HEK293 (cell line): ENCODE data around the gene CASP14.
A peak's percentile ranks its signal among the peaks of the same experiment; 100 is the strongest.

ENCODE experiments used
- CTCF ChIA-PET: fragments of 350-600 bp; formaldehyde crosslinking; extraction: SDS; loops from one replicate; lab custom pipeline; 2021; ENCODE audit warnings: antibody characterized with exemption; lab: Yijun Ruan, JAX
- POLR2A ChIA-PET: fragments of 300-600 bp; formaldehyde crosslinking; extraction: SDS; loops from one replicate; lab custom pipeline; 2020; ENCODE audit warnings: antibody characterized with exemption, inconsistent platforms; lab: Yijun Ruan, JAX
- H3K27ac ChIP-seq: fragments of 200-500 bp; sonication (Bioruptor generic); 2 replicates; pipeline ENCODE4 v1.5.1; 2014; ENCODE audit warnings: low read depth, low read length, control low read depth, inconsistent platforms; ENCODE audit errors: extremely low read depth
- H3K36me3 ChIP-seq, 2 experiments: fragments of 200-500 bp in 1 of 2; sonication (Bioruptor generic) in 1 of 2; 1 replicate in 1 of 2; 2 replicates in 1 of 2; pipeline ENCODE4 v1.5.1; 2014 to 2017; ENCODE audit warnings: inconsistent platforms in 2 of 2, low read length in 2 of 2; ENCODE audit not compliant: control insufficient read depth in 2 of 2, insufficient read depth in 1 of 2
- H3K4me1 ChIP-seq: fragments of 200-500 bp; sonication (Bioruptor generic); 2 replicates; pipeline ENCODE4 v1.5.1; 2014; ENCODE audit warnings: mild to moderate bottlenecking, low read length, inconsistent platforms; ENCODE audit not compliant: control insufficient read depth, insufficient read depth
- H3K4me3 ChIP-seq: 2 replicates; pipeline ENCODE4 v1.5.1; 2011; ENCODE audit warnings: low read depth, mild to moderate bottlenecking, control low read depth, low read length, moderate library complexity
- H3K9me3 ChIP-seq: fragments of 200-500 bp; sonication (Bioruptor generic); 2 replicates; pipeline ENCODE4 v1.5.1; 2014; ENCODE audit warnings: low read depth, low read length, inconsistent platforms; ENCODE audit not compliant: control insufficient read depth, insufficient read depth
- KLF16 ChIP-seq: fragments of 450-650 bp; formaldehyde crosslinking; IDR thresholded peaks from 2 replicates; pipeline ENCODE4 v1.5.1; 2017; ENCODE audit warnings: missing biosample characterization, missing genetic modification characterization
- KLF7 ChIP-seq: fragments of 450-650 bp; formaldehyde crosslinking; IDR thresholded peaks from 2 replicates; pipeline ENCODE4 v1.5.1; 2016; ENCODE audit warnings: missing biosample characterization, missing genetic modification characterization, borderline replicate concordance
- MYNN ChIP-seq: fragments of 450-650 bp; formaldehyde crosslinking; IDR thresholded peaks from 2 replicates; pipeline ENCODE4 v1.5.1; 2016; ENCODE audit warnings: missing biosample characterization, missing genetic modification characterization, borderline replicate concordance
- PRDM1 ChIP-seq: fragments of 450-650 bp; formaldehyde crosslinking; IDR thresholded peaks from 2 replicates; pipeline ENCODE4; 2016; ENCODE audit warnings: missing biosample characterization, missing genetic modification characterization
- ZBTB48 ChIP-seq: fragments of 450-650 bp; formaldehyde crosslinking; IDR thresholded peaks from 2 replicates; pipeline ENCODE4 v1.5.1; 2016; ENCODE audit warnings: missing biosample characterization, missing genetic modification characterization
- ZNF184 ChIP-seq: fragments of 450-650 bp; IDR thresholded peaks from 2 replicates; pipeline ENCODE4 v1.5.1; 2018; ENCODE audit warnings: missing biosample characterization, mild to moderate bottlenecking, missing genetic modification characterization
- ZNF2 ChIP-seq: fragments of 450-650 bp; formaldehyde crosslinking; IDR thresholded peaks from 2 replicates; pipeline ENCODE4 v1.5.1; 2016; ENCODE audit warnings: missing biosample characterization, missing genetic modification characterization
- ZNF366 ChIP-seq: fragments of 450-650 bp; formaldehyde crosslinking; conservative IDR thresholded peaks from 2 replicates; pipeline ENCODE4 v1.5.1; 2016; ENCODE audit warnings: missing biosample characterization, missing genetic modification characterization
- ZNF37A ChIP-seq: fragments of 450-650 bp; IDR thresholded peaks from 2 replicates; pipeline ENCODE4 v1.5.1; 2018; ENCODE audit warnings: missing biosample characterization, missing genetic modification characterization
- ZNF391 ChIP-seq: fragments of 450-650 bp; formaldehyde crosslinking; IDR thresholded peaks from 2 replicates; pipeline ENCODE4 v1.5.1; 2016; ENCODE audit warnings: low read depth, missing biosample characterization, missing genetic modification characterization, borderline replicate concordance
- ZNF416 ChIP-seq: fragments of 450-650 bp; formaldehyde crosslinking; IDR thresholded peaks from 2 replicates; pipeline ENCODE4 v1.5.1; 2016; ENCODE audit warnings: missing biosample characterization, missing genetic modification characterization
- ZNF501 ChIP-seq: fragments of 450-650 bp; formaldehyde crosslinking; IDR thresholded peaks from 2 replicates; pipeline ENCODE4 v1.5.1; 2016; ENCODE audit warnings: missing biosample characterization, missing genetic modification characterization
- ZNF521 ChIP-seq: fragments of 450-650 bp; formaldehyde crosslinking; IDR thresholded peaks from 2 replicates; pipeline ENCODE4 v1.5.1; 2017; ENCODE audit warnings: missing biosample characterization, mild to moderate bottlenecking, missing genetic modification characterization
- ZNF530 ChIP-seq: fragments of 450-650 bp; formaldehyde crosslinking; IDR thresholded peaks from 2 replicates; pipeline ENCODE4 v1.5.1; 2016; ENCODE audit warnings: low read depth, missing biosample characterization, missing genetic modification characterization
- ZNF610 ChIP-seq: fragments of 450-650 bp; formaldehyde crosslinking; IDR thresholded peaks from 2 replicates; pipeline ENCODE4 v1.5.1; 2016; ENCODE audit warnings: missing biosample characterization, missing genetic modification characterization, borderline replicate concordance
- ZNF660 ChIP-seq: fragments of 450-650 bp; IDR thresholded peaks from 2 replicates; pipeline ENCODE4 v1.5.1; 2018; ENCODE audit warnings: missing biosample characterization, mild to moderate bottlenecking, missing genetic modification characterization
- ZNF677 ChIP-seq: fragments of 450-650 bp; IDR thresholded peaks from 2 replicates; pipeline ENCODE4 v1.5.0; 2018; ENCODE audit warnings: missing biosample characterization, mild to moderate bottlenecking, missing genetic modification characterization, moderate library complexity
- ZSCAN16 ChIP-seq: fragments of 450-650 bp; formaldehyde crosslinking; IDR thresholded peaks from 2 replicates; pipeline ENCODE4 v1.5.1; 2016; ENCODE audit warnings: missing biosample characterization, missing genetic modification characterization
- ZSCAN23 ChIP-seq: fragments of 450-650 bp; formaldehyde crosslinking; IDR thresholded peaks from 2 replicates; pipeline ENCODE4 v1.5.1; 2016; ENCODE audit warnings: missing biosample characterization, missing genetic modification characterization
- TF ChIP-seq, protein P1 (sequence below): fragments of 450-650 bp; IDR thresholded peaks from 2 replicates; pipeline ENCODE4 v1.5.1; 2018; ENCODE audit warnings: missing biosample characterization, mild to moderate bottlenecking, missing genetic modification characterization
- TF ChIP-seq, protein P2 (sequence below): fragments of 450-650 bp; formaldehyde crosslinking; IDR thresholded peaks from 2 replicates; pipeline ENCODE4 v1.5.1; 2017; ENCODE audit warnings: missing biosample characterization, missing genetic modification characterization
- TF ChIP-seq, protein P3 (sequence below): fragments of 450-650 bp; formaldehyde crosslinking; IDR thresholded peaks from 2 replicates; pipeline ENCODE4 v1.5.1; 2016; ENCODE audit warnings: missing biosample characterization, missing genetic modification characterization
- TF ChIP-seq, protein P4 (sequence below): fragments of 450-650 bp; IDR thresholded peaks from 2 replicates; pipeline ENCODE4 v1.5.1; 2018; ENCODE audit warnings: missing biosample characterization, missing genetic modification characterization
- TF ChIP-seq, protein P5 (sequence below): fragments of 450-650 bp; formaldehyde crosslinking; IDR thresholded peaks from 2 replicates; pipeline ENCODE4 v1.5.1; 2017; ENCODE audit warnings: missing biosample characterization, missing genetic modification characterization
- TF ChIP-seq, protein P6 (sequence below): fragments of 450-650 bp; formaldehyde crosslinking; IDR thresholded peaks from 2 replicates; pipeline ENCODE4 v1.5.1; 2016; ENCODE audit warnings: missing biosample characterization, missing genetic modification characterization

The CASP14 gene

DNA sequence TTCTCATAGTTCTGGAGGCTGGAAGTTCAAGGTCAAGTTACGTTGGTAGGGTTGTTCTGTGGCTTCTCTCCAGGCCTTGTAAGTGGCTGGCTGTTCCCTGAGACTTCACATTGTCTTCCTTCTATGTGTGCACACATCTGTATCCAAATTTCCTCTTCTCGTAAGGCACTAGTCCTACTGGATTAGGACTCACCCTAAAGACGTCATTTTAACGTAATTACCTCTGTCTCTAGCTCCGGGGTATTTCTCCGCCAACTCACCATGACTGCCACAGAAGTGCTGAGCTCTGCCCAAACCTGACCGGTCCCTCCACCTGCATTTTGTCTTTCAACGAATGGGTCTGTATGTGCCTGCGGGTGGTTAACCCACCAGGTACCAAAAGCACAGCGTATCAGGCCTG is 49.2 kb downstream of the CASP14 start:
- H3K9me3 ChIP-seq, result no peaks in the 10 kb centered on the region
- TF ChIP-seq ZSCAN23 (tag by site-specific recombination) (no peak), KLF16 (tag by site-specific recombination) (no peak), ZNF184 (tag by site-specific recombination) (no peak), ZNF391 (tag by site-specific recombination) (no peak), ZNF37A (tag by site-specific recombination) (no peak), ZNF416 (tag by site-specific recombination) (no peak), KLF7 (tag by site-specific recombination) (no peak), MYNN (tag by site-specific recombination) (no peak), ZNF530 (no peak), ZNF610 (tag by site-specific recombination) (no peak), ZNF677 (tag by site-specific recombination) (no peak), ZNF2 (tag by site-specific recombination) (no peak)
- TF ChIP-seq, protein P1, sequence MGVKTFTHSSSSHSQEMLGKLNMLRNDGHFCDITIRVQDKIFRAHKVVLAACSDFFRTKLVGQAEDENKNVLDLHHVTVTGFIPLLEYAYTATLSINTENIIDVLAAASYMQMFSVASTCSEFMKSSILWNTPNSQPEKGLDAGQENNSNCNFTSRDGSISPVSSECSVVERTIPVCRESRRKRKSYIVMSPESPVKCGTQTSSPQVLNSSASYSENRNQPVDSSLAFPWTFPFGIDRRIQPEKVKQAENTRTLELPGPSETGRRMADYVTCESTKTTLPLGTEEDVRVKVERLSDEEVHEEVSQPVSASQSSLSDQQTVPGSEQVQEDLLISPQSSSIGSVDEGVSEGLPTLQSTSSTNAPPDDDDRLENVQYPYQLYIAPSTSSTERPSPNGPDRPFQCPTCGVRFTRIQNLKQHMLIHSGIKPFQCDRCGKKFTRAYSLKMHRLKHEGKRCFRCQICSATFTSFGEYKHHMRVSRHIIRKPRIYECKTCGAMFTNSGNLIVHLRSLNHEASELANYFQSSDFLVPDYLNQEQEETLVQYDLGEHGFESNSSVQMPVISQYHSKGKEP, result no peak
- TF ChIP-seq, protein P2, sequence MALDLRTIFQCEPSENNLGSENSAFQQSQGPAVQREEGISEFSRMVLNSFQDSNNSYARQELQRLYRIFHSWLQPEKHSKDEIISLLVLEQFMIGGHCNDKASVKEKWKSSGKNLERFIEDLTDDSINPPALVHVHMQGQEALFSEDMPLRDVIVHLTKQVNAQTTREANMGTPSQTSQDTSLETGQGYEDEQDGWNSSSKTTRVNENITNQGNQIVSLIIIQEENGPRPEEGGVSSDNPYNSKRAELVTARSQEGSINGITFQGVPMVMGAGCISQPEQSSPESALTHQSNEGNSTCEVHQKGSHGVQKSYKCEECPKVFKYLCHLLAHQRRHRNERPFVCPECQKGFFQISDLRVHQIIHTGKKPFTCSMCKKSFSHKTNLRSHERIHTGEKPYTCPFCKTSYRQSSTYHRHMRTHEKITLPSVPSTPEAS (tag by site-specific recombination), result no peak
- TF ChIP-seq, protein P3, sequence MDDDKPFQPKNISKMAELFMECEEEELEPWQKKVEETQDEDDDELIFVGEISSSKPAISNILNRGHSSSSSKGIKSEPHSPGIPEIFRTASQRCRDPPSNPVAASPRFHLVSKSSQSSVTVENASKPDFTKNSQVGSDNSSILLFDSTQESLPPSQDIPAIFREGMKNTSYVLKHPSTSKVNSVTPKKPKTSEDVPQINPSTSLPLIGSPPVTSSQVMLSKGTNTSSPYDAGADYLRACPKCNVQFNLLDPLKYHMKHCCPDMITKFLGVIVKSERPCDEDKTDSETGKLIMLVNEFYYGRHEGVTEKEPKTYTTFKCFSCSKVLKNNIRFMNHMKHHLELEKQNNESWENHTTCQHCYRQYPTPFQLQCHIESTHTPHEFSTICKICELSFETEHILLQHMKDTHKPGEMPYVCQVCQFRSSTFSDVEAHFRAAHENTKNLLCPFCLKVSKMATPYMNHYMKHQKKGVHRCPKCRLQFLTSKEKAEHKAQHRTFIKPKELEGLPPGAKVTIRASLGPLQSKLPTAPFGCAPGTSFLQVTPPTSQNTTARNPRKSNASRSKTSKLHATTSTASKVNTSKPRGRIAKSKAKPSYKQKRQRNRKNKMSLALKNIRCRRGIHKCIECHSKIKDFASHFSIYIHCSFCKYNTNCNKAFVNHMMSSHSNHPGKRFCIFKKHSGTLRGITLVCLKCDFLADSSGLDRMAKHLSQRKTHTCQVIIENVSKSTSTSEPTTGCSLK (tag by site-specific recombination), result no peak
- no peaks in the 10 kb centered on the region for H3K36me3 ChIP-seq
- no peak overlapping the region for H3K27ac ChIP-seq
- H3K4me3 ChIP-seq, result no peak overlapping the region
- no peaks in the 10 kb centered on the region for H3K4me1 ChIP-seq
- ChIA-PET POLR2A (no interaction called here), CTCF (interaction anchor here (0.6 kb wide), 1 partner anchor 153 kb away, joined by 3 read pairs; no protein-coding TSS in a partner anchor)

DNA sequence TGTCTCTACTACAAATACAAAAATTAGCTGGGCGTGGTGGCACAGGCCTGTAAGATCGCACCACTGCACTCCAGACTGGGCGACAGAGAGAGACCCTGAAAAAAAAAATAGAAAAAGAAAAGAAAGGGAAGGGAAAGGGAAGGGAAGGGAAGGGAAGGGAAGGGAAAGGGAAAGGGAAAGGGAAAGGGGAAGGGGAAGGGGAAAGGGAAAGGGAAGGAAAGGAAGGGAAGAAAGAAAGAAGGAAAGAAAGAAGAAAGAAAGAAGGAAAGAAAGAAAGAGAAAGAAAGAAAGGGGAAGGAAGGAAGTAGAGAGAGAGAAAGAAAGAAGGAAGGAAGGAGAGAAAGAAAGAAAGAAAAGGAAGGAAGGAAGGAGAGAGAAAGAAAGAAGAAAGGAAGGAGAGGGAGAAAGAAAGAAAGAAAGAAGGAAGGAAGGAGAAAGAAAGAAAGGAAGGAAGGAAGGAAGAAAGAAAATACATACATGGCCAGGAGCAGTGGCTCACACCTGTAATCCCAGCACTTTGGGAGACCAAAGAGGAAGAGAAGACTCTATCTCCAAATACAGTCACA is 49.8 kb downstream of the CASP14 start:
- H3K9me3 ChIP-seq, result no peaks in the 10 kb centered on the region; the same call in 1 of the 2 replicates
- no peak overlapping the region for H3K4me3 ChIP-seq
- no peaks in the 10 kb centered on the region for H3K4me1 ChIP-seq
- H3K36me3 ChIP-seq, result no peaks in the 10 kb centered on the region
- CTCF ChIA-PET, result interaction anchor here (0.6 to 1.1 kb wide), 5 partner anchors 10 to 152 kb away, joined by 3 to 4 read pairs (median 4); no protein-coding TSS in a partner anchor
- no peak overlapping the region for H3K27ac ChIP-seq
- POLR2A ChIA-PET, result no interaction called here
- peak; percentile 97 for TF ChIP-seq PRDM1 (tag by site-specific recombination)
- TF ChIP-seq ZNF501 (tag by site-specific recombination), result no peak
- no peak for TF ChIP-seq ZSCAN16
- TF ChIP-seq, protein P4, sequence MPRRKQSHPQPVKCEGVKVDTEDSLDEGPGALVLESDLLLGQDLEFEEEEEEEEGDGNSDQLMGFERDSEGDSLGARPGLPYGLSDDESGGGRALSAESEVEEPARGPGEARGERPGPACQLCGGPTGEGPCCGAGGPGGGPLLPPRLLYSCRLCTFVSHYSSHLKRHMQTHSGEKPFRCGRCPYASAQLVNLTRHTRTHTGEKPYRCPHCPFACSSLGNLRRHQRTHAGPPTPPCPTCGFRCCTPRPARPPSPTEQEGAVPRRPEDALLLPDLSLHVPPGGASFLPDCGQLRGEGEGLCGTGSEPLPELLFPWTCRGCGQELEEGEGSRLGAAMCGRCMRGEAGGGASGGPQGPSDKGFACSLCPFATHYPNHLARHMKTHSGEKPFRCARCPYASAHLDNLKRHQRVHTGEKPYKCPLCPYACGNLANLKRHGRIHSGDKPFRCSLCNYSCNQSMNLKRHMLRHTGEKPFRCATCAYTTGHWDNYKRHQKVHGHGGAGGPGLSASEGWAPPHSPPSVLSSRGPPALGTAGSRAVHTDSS (tag by site-specific recombination), result no peak
- peak; percentile 48; the same call in 1 of the 2 replicates for TF ChIP-seq ZBTB48 (tag by site-specific recombination)
- TF ChIP-seq ZNF660 (tag by site-specific recombination), result no peak
- no peak for TF ChIP-seq ZNF521 (tag by site-specific recombination)
- peak; percentile 94 for TF ChIP-seq ZNF366 (tag by site-specific recombination)
- TF ChIP-seq, protein P5, sequence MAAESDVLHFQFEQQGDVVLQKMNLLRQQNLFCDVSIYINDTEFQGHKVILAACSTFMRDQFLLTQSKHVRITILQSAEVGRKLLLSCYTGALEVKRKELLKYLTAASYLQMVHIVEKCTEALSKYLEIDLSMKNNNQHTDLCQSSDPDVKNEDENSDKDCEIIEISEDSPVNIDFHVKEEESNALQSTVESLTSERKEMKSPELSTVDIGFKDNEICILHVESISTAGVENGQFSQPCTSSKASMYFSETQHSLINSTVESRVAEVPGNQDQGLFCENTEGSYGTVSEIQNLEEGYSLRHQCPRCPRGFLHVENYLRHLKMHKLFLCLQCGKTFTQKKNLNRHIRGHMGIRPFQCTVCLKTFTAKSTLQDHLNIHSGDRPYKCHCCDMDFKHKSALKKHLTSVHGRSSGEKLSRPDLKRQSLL (tag by site-specific recombination), result no peak
- TF ChIP-seq, protein P6, sequence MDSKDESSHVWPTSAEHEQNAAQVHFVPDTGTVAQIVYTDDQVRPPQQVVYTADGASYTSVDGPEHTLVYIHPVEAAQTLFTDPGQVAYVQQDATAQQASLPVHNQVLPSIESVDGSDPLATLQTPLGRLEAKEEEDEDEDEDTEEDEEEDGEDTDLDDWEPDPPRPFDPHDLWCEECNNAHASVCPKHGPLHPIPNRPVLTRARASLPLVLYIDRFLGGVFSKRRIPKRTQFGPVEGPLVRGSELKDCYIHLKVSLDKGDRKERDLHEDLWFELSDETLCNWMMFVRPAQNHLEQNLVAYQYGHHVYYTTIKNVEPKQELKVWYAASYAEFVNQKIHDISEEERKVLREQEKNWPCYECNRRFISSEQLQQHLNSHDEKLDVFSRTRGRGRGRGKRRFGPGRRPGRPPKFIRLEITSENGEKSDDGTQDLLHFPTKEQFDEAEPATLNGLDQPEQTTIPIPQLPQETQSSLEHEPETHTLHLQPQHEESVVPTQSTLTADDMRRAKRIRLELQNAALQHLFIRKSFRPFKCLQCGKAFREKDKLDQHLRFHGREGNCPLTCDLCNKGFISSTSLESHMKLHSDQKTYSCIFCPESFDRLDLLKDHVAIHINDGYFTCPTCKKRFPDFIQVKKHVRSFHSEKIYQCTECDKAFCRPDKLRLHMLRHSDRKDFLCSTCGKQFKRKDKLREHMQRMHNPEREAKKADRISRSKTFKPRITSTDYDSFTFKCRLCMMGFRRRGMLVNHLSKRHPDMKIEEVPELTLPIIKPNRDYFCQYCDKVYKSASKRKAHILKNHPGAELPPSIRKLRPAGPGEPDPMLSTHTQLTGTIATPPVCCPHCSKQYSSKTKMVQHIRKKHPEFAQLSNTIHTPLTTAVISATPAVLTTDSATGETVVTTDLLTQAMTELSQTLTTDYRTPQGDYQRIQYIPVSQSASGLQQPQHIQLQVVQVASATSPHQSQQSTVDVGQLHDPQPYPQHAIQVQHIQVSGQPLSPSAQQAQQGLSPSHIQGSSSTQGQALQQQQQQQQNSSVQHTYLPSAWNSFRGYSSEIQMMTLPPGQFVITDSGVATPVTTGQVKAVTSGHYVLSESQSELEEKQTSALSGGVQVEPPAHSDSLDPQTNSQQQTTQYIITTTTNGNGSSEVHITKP (tag by site-specific recombination), result no peak
